Measurements from ENCODE around the gene HSD11B1L. TPM values are rescaled to one million over a fixed set of nuclear protein-coding genes. Genes with fewer than 3 reads are reported as not detected.

Gene HSD11B1L
- total RNA-seq, 1 experiment from 2014 or later, result 6.0 TPM

DNA sequence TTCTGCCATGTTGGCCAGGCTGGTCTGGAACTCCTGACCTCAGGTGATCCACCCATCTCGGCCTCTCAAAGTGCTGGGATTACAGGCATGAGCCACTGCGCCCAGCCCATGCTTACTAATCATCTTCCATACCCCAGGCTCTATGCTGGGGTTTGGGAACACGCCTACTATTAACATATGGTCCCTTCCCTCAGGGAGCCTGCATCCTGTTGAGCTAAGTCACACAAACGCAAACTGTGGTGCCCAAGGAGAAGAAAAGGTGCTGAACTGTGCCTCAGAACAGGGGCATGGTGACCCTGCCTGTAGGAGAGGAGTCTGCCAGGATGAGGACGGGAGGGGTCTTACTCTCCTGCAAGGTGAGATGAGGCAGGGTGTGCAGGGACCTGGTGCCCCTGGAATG is 6.1 kb upstream of the HSD11B1L start:
- BruUV-seq (replicated peaks), result no TSS peak
- no peak for TF ChIP-seq SRF (IDR thresholded peaks at IDR 0.05; ENCODE audit: low read depth)
- no peak for TF ChIP-seq ELF1 (IDR thresholded peaks at IDR 0.05; ENCODE audit: borderline replicate concordance, low read depth)
- TF ChIP-seq RAD21 (IDR thresholded peaks at IDR 0.05; ENCODE audit: low read depth), result no peak
- no peak for TF ChIP-seq ZNF274 (IDR thresholded peaks at IDR 0.05; ENCODE audit: low read depth, low read length)
- no peak for TF ChIP-seq CEBPB (IDR thresholded peaks at IDR 0.05; ENCODE audit: low read depth)
- TF ChIP-seq ZFX (IDR thresholded peaks at IDR 0.05), result no peak
- TF ChIP-seq EZH2 (IDR thresholded peaks at IDR 0.05), result no peak
- Histone ChIP-seq H3K4me2 (ENCODE audit: low read length) (no peak overlapping the region), H3K79me2 (ENCODE audit: insufficient read depth, low read length) (peaks cover 7% of the 10 kb centered on the region), H4K20me1 (ENCODE audit: insufficient read depth) (no peaks in the 10 kb centered on the region), H3K27ac (ENCODE audit: low read depth, low read length) (no peak overlapping the region), H3K9me2 (ENCODE audit: insufficient read depth) (no peaks in the 10 kb centered on the region), H2AFZ (ENCODE audit: low read depth, low read length, poor library complexity, severe bottlenecking) (no peak overlapping the region), H3K4me3 (replicated peaks in 1 of 2; ENCODE audit: low read depth in 1 of 2, low read length in 2 of 2) (no peak overlapping the region), H3K9ac (ENCODE audit: low read length) (no peak overlapping the region), H3K27me3 (ENCODE audit: insufficient read depth, low read length) (no peaks in the 10 kb centered on the region), H3K4me1 (ENCODE audit: control insufficient read depth in 1 of 2, insufficient read depth in 2 of 2, low read length in 2 of 2) (peaks cover 0 to 8% of the 10 kb centered on the region in 2 experiments; a peak in 1 of 4 replicates), H3K9me3 (ENCODE audit: control insufficient read depth in 1 of 2, insufficient read depth in 1 of 2, low read depth in 1 of 2, low read length in 2 of 2) (no peaks in the 10 kb centered on the region), H3K36me3 (ENCODE audit: control insufficient read depth in 1 of 2, insufficient read depth in 2 of 2, low read length in 2 of 2) (peaks cover 0 to under 1% of the 10 kb centered on the region in 2 experiments; a peak in 1 of 4 replicates)
- ChIA-PET CTCF (no interaction called here), RAD21 (ENCODE audit: low non-redundant PET in 1 of 2, low total read pairs in 2 of 2, uncharacterized antibody in 2 of 2, unreplicated experiment in 2 of 2) (no interaction called here), POLR2A (interaction anchor here (0.5 kb wide), 1 partner anchor 127 kb away, joined by 4 read pairs; no protein-coding TSS in a partner anchor)
- DNase-seq (ENCODE audit: low read depth, low spot score) (no peak), ATAC-seq (no peak)
- intact Hi-C loops (cut with micrococcal nuclease), result no loop called here

DNA sequence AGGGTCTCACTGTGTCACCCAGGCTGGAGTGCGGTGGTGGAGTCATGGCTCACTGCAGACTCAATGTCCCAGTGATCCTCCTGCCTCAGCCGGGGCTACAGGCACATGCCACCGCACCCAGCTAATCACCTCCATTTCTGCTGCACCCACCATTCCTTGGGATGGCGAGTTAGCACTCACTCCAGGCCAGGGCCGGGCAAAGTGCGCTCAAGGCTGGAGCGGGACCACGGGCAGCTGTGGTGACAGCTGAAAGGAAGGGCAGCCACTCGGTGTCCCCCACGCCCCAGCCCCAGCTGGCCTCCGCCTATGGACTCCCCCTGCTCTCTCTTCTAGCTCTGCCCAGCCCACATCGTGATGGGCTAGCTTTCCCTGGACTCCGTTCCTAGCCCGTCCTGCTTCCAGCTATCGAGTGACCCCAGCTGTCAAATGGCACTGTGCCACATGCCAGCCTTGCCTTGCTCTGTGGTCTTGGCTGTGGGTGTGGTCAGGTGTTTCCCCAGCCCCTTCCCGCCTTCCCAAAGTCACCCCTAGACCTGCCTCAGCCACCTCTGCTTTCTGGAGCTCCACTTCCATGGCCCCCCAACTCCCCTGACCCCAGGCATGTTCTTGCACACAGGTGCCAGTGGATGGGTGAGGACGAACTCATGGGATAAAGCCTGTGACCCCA is 4.6 kb upstream of the HSD11B1L start:
- no peaks in the 10 kb centered on the region for H3K9me2 ChIP-seq (ENCODE audit: insufficient read depth)
- H3K4me1 ChIP-seq (ENCODE audit: control insufficient read depth in 1 of 2, insufficient read depth in 2 of 2, low read length in 2 of 2), result peaks cover 4 to 15% of the 10 kb centered on the region in 2 experiments; a peak in 2 of 4 replicates
- DNase-seq (ENCODE audit: low read depth, low spot score) (no peak), ATAC-seq (no peak)
- ChIA-PET RAD21 (ENCODE audit: low non-redundant PET in 1 of 2, low total read pairs in 2 of 2, uncharacterized antibody in 2 of 2, unreplicated experiment in 2 of 2) (no interaction called here), POLR2A (no interaction called here), CTCF (interaction anchor here (0.5 to 1.3 kb wide), 2 partner anchors 11 to 96 kb away, joined by 3 to 5 read pairs; no protein-coding TSS in a partner anchor)
- H4K20me1 ChIP-seq (ENCODE audit: insufficient read depth), result no peaks in the 10 kb centered on the region
- H3K4me2 ChIP-seq (ENCODE audit: low read length), result no peak overlapping the region
- no TSS peak for BruUV-seq (replicated peaks)
- H2AFZ ChIP-seq (ENCODE audit: low read depth, low read length, poor library complexity, severe bottlenecking), result no peak overlapping the region
- intact Hi-C loops (cut with micrococcal nuclease), result no loop called here
- H3K27me3 ChIP-seq (ENCODE audit: insufficient read depth, low read length), result no peaks in the 10 kb centered on the region
- no peak overlapping the region for H3K27ac ChIP-seq (ENCODE audit: low read depth, low read length)
- peaks cover 12% of the 10 kb centered on the region for H3K79me2 ChIP-seq (ENCODE audit: insufficient read depth, low read length)
- H3K9ac ChIP-seq (ENCODE audit: low read length), result no peak overlapping the region
- no peaks in the 10 kb centered on the region for H3K36me3 ChIP-seq (ENCODE audit: control insufficient read depth in 1 of 2, insufficient read depth in 2 of 2, low read length in 2 of 2)
- H3K4me3 ChIP-seq (replicated peaks in 1 of 2; ENCODE audit: low read depth in 1 of 2, low read length in 2 of 2), result no peak overlapping the region
- H3K9me3 ChIP-seq (ENCODE audit: control insufficient read depth in 1 of 2, insufficient read depth in 1 of 2, low read depth in 1 of 2, low read length in 2 of 2), result no peaks in the 10 kb centered on the region
- TF ChIP-seq, protein P1, sequence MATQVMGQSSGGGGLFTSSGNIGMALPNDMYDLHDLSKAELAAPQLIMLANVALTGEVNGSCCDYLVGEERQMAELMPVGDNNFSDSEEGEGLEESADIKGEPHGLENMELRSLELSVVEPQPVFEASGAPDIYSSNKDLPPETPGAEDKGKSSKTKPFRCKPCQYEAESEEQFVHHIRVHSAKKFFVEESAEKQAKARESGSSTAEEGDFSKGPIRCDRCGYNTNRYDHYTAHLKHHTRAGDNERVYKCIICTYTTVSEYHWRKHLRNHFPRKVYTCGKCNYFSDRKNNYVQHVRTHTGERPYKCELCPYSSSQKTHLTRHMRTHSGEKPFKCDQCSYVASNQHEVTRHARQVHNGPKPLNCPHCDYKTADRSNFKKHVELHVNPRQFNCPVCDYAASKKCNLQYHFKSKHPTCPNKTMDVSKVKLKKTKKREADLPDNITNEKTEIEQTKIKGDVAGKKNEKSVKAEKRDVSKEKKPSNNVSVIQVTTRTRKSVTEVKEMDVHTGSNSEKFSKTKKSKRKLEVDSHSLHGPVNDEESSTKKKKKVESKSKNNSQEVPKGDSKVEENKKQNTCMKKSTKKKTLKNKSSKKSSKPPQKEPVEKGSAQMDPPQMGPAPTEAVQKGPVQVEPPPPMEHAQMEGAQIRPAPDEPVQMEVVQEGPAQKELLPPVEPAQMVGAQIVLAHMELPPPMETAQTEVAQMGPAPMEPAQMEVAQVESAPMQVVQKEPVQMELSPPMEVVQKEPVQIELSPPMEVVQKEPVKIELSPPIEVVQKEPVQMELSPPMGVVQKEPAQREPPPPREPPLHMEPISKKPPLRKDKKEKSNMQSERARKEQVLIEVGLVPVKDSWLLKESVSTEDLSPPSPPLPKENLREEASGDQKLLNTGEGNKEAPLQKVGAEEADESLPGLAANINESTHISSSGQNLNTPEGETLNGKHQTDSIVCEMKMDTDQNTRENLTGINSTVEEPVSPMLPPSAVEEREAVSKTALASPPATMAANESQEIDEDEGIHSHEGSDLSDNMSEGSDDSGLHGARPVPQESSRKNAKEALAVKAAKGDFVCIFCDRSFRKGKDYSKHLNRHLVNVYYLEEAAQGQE (IDR thresholded peaks at IDR 0.05; ENCODE audit: low read depth), result no peak
- TF ChIP-seq, protein P2, sequence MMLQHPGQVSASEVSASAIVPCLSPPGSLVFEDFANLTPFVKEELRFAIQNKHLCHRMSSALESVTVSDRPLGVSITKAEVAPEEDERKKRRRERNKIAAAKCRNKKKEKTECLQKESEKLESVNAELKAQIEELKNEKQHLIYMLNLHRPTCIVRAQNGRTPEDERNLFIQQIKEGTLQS (IDR thresholded peaks at IDR 0.05), result no peak
- no peak for TF ChIP-seq EGR1 (IDR thresholded peaks at IDR 0.05; ENCODE audit: low read depth)
- TF ChIP-seq ZFX (IDR thresholded peaks at IDR 0.05), result no peak
- no peak for TF ChIP-seq POLR2AphosphoS5 (IDR thresholded peaks at IDR 0.05; ENCODE audit: low read depth, low read length)
- no peak for TF ChIP-seq FOSL1 (IDR thresholded peaks at IDR 0.05; ENCODE audit: low read depth)
- TF ChIP-seq ZNF274 (IDR thresholded peaks at IDR 0.05; ENCODE audit: low read depth, low read length), result no peak
- TF ChIP-seq RAD21 (IDR thresholded peaks at IDR 0.05; ENCODE audit: low read depth), result no peak
- TF ChIP-seq, protein P3, sequence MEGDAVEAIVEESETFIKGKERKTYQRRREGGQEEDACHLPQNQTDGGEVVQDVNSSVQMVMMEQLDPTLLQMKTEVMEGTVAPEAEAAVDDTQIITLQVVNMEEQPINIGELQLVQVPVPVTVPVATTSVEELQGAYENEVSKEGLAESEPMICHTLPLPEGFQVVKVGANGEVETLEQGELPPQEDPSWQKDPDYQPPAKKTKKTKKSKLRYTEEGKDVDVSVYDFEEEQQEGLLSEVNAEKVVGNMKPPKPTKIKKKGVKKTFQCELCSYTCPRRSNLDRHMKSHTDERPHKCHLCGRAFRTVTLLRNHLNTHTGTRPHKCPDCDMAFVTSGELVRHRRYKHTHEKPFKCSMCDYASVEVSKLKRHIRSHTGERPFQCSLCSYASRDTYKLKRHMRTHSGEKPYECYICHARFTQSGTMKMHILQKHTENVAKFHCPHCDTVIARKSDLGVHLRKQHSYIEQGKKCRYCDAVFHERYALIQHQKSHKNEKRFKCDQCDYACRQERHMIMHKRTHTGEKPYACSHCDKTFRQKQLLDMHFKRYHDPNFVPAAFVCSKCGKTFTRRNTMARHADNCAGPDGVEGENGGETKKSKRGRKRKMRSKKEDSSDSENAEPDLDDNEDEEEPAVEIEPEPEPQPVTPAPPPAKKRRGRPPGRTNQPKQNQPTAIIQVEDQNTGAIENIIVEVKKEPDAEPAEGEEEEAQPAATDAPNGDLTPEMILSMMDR (IDR thresholded peaks at IDR 0.05 in 2 of 3, conservative IDR thresholded peaks at IDR 0.05 in 1 of 3; ENCODE audit: borderline replicate concordance in 1 of 3, insufficient read depth in 1 of 3, low read depth in 2 of 3, low read length in 2 of 3), result no peak
- no peak for TF ChIP-seq EZH2 (IDR thresholded peaks at IDR 0.05)
